Measurements from ENCODE around the gene SCAMP1. TPM values are rescaled to one million over a fixed set of nuclear protein-coding genes. Genes with fewer than 3 reads are reported as not detected.

Gene SCAMP1
- total and polyA plus RNA-seq, 2 of the 8 experiments (the other 6 are each of a cell fraction or from before 2014, with no cell fraction given), result 18.6 to 55.9 TPM

GRCh38 chr5:78467140-78467539 is 106.7 kb downstream of the SCAMP1 start:
- Histone ChIP-seq H4K91ac (replicated peaks; ENCODE audit: insufficient read length, low read length) (no peak overlapping the region), H3K4me2 (ENCODE audit: insufficient read depth in 1 of 2, low read depth in 2 of 2, low read length in 2 of 2) (no peak overlapping the region), H3K18ac (ENCODE audit: extremely low read depth, low read length) (no peak overlapping the region), H3K4ac (replicated peaks; ENCODE audit: insufficient read length, low read depth, low read length) (no peak overlapping the region), H2BK120ac (replicated peaks; ENCODE audit: low read depth, low read length) (no peak overlapping the region), H3K9me3 (ENCODE audit: insufficient read depth in 2 of 2, low read depth in 1 of 2, low read length in 1 of 2) (no peaks in the 10 kb centered on the region), H4K8ac (ENCODE audit: extremely low read depth, insufficient read depth, low read length) (no peak overlapping the region), H3K36me3 (ENCODE audit: control insufficient read depth in 2 of 4, insufficient read depth in 4 of 4, low read length in 3 of 4) (no peaks in the 10 kb centered on the region), H4K20me1 (replicated peaks in 1 of 2; ENCODE audit: control insufficient read depth in 1 of 2, insufficient read depth in 2 of 2, low read length in 2 of 2) (no peaks in the 10 kb centered on the region), H3K79me2 (ENCODE audit: control insufficient read depth in 1 of 2, insufficient read depth in 2 of 2, low read length in 2 of 2) (no peaks in the 10 kb centered on the region), H2AK5ac (ENCODE audit: low read depth, low read length) (no peak overlapping the region), H3K4me1 (replicated peaks in 1 of 4; ENCODE audit: control insufficient read depth in 3 of 4, insufficient read depth in 4 of 4, low read length in 3 of 4) (no peaks in the 10 kb centered on the region), H3K56ac (replicated peaks; ENCODE audit: insufficient read length, low read depth, low read length) (no peak overlapping the region), H4K5ac (ENCODE audit: insufficient read length, low read depth, low read length) (no peak overlapping the region), H2BK5ac (ENCODE audit: low read depth, low read length) (no peak overlapping the region), H3K14ac (ENCODE audit: insufficient read length) (no peak overlapping the region), H2AFZ (ENCODE audit: low read length) (no peak overlapping the region), H3K23ac (ENCODE audit: insufficient read length) (no peak overlapping the region), H3K79me1 (ENCODE audit: low read depth, low read length) (no peaks in the 10 kb centered on the region), H2BK12ac (ENCODE audit: low read depth, low read length) (no peak overlapping the region), H3K27ac (ENCODE audit: low read depth, low read length) (no peak overlapping the region), H3K27me3 (replicated peaks in 1 of 4; ENCODE audit: control insufficient read depth in 3 of 4, extremely low read depth in 1 of 4, insufficient read depth in 3 of 4, low read length in 3 of 4) (peaks cover 0 to 1% (median 0%) of the 10 kb centered on the region in 4 experiments; a peak in 1 of 7 replicates), H2BK20ac (ENCODE audit: low read length) (no peak overlapping the region), H3K9ac (replicated peaks in 1 of 4; ENCODE audit: extremely low read depth in 1 of 4, low read depth in 3 of 4, low read length in 3 of 4) (no peak overlapping the region), H3K4me3 (ENCODE audit: extremely low read depth in 1 of 4, insufficient read depth in 2 of 4, low read depth in 3 of 4, low read length in 4 of 4) (no peak overlapping the region), H2BK15ac (ENCODE audit: low read length) (no peak overlapping the region), H3K23me2 (ENCODE audit: low read depth, low read length) (no peaks in the 10 kb centered on the region)
- WGBS, 2 experiments (ENCODE audit: extremely low coverage in 1 of 2, insufficient coverage in 1 of 2, insufficient read length in 1 of 2, insufficient replicate concordance in 2 of 2, low coverage in 1 of 2, low lambda C conversion rate in 2 of 2, missing lambda C conversion rate in 1 of 2), result 86% methylated on average over 1 of the region's 1 CpG; no CpG with 5 or more reads in 1 of the 2 experiments
- FAIRE-seq (no peak), DNase-seq (ENCODE audit: low read depth in 1 of 2, low spot score in 2 of 2) (no peak)
- ChIA-PET CTCF (ENCODE audit: partially characterized antibody) (interaction anchor here (0.8 to 2.5 kb wide), 26 partner anchors 9 to 496 kb away, joined by 3 to 12 read pairs (median 4); no protein-coding TSS in a partner anchor), POLR2A (ENCODE audit: partially characterized antibody) (no interaction called here)
- TF ChIP-seq RFX5 (IDR thresholded peaks at IDR 0.05; ENCODE audit: borderline replicate concordance, low read depth, low read length) (no peak), EZH2 (IDR thresholded peaks at IDR 0.05; ENCODE audit: low read depth, low read length, severe bottlenecking) (no peak), SRF (IDR thresholded peaks at IDR 0.05; ENCODE audit: low read depth, low read length) (no peak), CTBP2 (IDR thresholded peaks at IDR 0.05; ENCODE audit: borderline replicate concordance, insufficient read depth, insufficient read length, low read length) (no peak), TAF7 (optimal IDR thresholded peaks at IDR 0.05; ENCODE audit: borderline replicate concordance, low read depth, low read length) (no peak), EP300 (IDR thresholded peaks at IDR 0.05; ENCODE audit: borderline replicate concordance in 1 of 2, low read depth in 2 of 2, low read length in 2 of 2) (no peak), KDM1A (IDR thresholded peaks at IDR 0.05; ENCODE audit: borderline replicate concordance, low read length) (no peak), PHF8 (conservative IDR thresholded peaks at IDR 0.05; ENCODE audit: low read depth, low read length) (no peak), CBX5 (IDR thresholded peaks at IDR 0.05; ENCODE audit: low read depth, low read length) (no peak), ASH2L (IDR thresholded peaks at IDR 0.05; ENCODE audit: low read length) (no peak), FOSL1 (IDR thresholded peaks at IDR 0.05; ENCODE audit: insufficient read depth, low read depth, low read length) (no peak), EGR1 (IDR thresholded peaks at IDR 0.05; ENCODE audit: borderline replicate concordance, low read depth, low read length) (no peak), RXRA (IDR thresholded peaks at IDR 0.05; ENCODE audit: insufficient read depth, low read depth, low read length) (no peak), MAFK (IDR thresholded peaks at IDR 0.05; ENCODE audit: low read depth, low read length) (no peak)
